GM19035 (cell line): ENCODE data around the gene DAPP1.
"Not testable (repeated sequence)": the region's sequence is repeated elsewhere in the genome, so short reads cannot be mapped to it uniquely, and the experiment has no call there.

Experiments
- ATAC-seq: cut with Tn5 transposase; IDR thresholded peaks from one replicate; pipeline ENCODE4 v1.9.1; 2021; ENCODE audit not compliant: unreplicated experiment

Gene DAPP1, protein sequence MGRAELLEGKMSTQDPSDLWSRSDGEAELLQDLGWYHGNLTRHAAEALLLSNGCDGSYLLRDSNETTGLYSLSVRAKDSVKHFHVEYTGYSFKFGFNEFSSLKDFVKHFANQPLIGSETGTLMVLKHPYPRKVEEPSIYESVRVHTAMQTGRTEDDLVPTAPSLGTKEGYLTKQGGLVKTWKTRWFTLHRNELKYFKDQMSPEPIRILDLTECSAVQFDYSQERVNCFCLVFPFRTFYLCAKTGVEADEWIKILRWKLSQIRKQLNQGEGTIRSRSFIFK

DNA sequence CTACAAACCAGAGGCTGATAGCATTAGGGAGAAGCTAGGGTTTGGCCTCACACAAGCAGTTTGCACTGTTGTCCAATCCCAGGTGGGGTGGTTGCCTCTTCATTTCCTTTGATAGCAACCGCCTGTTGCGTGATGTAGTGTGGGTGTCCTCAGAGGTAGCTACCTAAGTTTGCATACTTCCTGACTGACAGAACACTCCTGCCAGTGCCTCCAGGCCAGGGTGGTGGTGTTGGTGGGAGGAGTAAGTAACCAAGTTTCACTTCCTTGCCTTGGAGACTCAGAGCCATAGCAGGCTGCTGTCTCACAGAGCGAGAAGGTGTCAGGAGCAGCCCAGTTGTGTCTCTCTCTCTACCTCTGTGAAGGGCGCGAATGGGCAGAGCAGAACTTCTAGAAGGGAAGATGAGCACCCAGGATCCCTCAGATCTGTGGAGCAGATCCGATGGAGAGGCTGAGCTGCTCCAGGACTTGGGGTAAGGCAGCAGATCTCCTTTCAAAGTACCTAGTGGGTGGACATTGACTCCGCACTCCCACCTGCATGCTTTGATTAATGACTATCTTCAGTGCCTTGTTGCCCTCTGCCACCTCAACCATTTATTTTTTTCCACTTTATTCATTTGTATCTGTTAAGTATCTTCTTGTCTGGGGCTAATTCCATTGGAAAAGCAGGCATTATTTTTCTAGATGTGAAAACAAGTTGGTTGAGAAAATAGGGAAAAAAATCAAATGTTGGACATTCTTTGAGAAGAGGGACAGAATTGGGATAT lies at the start of gene DAPP1:
Gene DAPP1, plus strand, starts transcription at position 283 of the 764 bp plus-strand sequence. Its CDS starts 87 bp downstream, at position 370.
- ATAC-seq, result peak; percentile 95

DNA sequence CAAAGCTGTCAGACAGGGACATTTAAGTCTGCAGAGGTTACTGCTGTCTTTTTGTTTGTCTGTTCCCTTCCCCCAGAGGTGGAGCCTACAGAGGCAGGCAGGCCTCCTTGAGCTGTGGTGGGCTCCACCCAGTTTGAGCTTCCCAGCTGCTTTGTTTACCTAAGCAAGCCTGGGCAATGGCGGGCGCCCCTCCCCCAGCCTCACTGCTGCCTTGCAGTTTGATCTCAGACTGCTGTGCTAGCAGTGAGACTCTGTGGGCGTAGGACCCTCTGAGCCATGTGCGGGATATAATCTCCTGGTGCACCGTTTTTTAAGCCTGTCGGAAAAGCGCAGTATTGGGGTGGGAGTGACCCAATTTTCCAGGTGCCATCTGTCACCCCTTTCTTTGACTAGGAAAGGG lies 45.8 kb upstream of the DAPP1 start:
- ATAC-seq, result not testable (repeated sequence)

DNA sequence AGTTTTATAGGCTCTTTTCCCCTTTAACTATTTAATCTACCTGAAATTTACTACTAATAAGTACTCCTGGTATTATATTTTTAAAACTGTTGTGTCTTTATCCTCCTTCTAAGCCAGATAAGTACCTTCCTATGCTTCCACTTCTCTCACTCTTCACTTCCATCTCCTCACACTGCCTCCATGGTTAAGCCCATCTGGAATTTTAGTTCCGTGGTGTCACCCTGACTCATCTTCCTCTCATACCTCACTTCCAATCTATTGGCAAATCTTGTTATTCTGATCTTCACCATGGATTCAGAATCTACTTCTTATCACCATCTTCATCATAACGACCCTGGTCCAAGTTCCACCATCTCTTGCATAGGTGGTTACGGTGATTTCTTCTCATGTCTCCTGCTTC lies 32.7 kb upstream of the DAPP1 start:
- no peak for ATAC-seq

DNA sequence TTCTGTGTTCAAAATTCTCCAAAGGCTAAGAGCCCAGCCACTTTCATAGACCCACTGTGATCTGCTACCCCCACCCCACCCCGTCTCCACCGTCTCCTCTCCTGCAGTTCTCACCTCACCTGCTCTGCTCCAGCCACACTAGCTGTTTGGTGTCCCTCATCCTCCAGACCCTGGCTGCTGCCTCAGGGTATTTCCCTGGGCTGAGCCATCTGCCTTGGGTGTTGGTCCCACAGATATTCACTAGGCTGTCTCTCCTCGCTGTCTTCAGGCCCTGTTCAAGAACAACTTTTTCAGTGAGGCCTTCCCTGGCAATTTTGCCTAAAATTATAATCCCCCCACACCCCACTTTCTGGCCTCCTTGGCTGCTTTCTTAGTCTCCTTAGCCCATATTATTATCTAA lies 31.8 kb upstream of the DAPP1 start:
- no peak for ATAC-seq

DNA sequence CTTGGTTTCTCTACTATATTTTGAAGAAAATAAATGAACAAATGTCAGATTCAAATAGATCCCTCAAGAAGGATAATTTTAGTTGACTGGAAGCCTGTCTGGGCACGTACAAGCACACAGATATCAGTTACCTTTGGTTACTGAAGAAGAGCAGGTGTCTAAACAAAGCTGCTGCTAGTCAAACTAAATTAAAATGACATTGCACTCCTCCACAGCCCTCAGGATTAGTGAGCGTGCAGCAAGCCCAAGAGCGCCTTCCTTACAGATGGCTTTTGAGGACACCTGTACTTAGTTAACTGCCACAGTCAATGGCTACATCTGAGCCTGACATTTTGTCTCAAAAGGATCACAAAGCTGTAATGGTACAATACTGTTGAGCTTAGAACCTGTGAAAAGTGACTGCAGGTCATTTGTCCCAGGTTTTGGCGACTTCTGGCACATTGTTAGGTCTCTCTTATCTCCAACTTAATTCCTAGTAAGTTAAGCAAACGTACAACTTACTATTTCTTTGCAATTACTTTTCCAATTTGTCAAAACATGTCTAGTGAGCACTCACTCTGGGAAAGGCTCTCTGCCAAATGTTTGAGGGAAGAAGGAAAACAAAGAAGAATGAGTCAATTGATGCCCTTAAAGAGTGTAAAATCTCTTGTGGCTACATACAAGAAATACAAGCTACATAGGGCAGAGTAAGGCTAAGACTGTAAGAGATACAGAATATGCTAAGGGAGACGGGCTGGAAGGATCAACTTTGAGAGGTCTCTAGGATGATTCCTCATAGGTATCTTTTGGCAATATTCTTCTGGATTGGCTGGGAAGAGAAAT lies 25.6 kb upstream of the DAPP1 start:
- no peak for ATAC-seq

DNA sequence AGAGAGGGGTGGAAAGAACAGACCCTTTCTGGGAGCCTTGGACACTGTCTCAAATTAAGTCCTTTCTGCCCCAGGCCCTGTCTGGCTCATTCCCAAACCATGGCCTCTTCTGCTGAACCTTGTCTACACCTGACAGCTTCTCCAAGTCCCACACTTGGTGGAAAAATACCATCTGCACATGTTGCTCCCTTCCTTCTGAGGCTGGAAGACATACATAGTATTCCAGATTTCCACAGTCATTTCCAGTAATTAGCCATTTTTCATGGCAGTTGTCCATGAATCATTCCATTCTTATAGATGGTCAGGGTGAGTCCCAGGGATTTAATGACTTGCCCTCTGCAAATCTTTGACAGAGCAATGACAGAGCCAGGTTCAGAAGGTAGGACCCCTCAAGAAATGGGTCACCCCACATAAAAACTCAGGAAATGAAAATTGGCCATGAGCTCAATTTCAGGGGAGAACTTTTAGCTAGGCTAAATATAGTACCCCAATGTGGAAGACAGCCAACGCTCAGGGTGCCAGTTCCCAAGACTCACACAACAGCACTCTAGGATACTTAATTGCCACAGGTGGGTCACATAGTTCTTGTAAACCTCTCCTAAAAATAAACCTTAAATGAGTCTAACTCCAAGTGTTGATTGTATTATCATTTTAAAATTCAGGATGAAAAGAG lies 16.2 kb upstream of the DAPP1 start:
- ATAC-seq, result no peak

DNA sequence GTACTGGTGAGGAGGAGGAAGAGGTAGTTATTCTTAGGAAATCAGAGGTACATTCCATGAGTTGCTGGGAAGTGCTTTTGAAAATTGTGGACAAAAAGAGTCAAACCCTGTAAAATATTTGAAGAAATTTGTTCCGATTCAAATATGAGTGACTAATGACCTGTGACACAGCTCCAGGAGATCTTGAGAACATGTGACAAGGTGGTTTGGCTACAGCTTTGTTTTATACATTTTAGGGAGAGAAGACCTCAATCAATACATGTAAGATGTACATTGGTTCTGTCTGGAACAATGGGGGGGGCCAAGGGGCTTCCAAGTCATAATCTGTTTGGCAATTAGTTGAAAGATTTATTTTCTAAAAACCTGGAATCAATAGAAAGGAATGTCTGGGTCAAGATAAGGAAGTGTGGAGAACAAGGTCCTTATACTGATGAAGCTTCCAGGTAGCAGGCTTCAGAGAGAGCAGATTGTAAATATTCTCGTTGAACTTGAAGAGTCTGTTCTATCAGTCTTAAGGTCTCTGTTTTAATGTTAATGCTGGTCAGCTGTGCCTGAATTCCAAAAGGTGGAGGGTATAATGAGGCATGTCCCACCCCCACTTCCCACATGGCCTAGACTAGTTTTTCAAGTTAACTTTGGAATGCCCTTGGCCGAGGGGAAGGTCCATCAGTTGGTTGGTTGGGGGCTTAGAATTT lies 15.5 kb upstream of the DAPP1 start:
- ATAC-seq, result no peak

DNA sequence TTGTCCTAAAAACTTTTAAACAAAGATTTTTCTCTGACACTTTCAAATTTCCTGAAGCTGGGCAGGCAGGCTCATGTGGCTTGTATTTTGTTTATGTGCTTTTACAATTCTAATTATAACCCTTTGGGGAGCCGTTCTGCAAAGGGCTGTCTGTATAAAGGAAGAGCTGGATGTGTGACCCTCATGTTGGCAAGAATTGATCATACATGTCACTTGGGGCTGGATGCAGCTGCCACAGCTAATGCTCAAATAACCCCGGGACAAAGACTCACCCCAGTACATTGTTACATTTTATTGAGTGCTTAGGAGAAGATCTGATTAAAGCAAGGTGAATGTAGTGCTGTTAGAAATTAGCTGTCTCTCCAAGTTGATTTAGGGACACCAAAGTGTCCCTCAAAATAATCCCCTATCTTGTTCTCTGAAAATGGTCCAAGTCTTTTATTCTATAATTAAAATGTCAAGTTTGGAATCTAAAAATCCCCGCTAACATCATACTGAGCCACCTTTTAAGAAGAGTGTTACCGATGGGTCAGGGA lies 13.0 kb upstream of the DAPP1 start:
- no peak for ATAC-seq

DNA sequence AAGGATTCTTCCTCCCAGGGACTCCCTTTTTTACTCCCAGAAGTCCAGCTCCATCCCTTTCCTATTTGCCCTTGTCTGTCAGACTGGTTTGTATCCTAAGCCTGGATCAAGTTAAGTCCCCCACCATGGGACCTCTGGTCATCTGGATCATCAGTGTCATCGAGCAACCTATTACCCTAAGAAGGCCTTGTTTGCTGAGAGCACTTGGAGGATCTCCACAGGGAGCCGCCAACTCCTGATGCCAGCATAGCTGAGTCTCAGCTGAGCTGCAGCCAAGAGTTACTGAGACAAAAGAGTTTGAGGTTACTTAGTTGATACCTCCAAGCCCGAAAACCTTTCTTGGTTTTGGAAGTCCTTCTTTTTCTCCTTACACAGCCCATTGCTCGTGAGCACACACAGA lies 10.1 kb upstream of the DAPP1 start:
- no peak for ATAC-seq

DNA sequence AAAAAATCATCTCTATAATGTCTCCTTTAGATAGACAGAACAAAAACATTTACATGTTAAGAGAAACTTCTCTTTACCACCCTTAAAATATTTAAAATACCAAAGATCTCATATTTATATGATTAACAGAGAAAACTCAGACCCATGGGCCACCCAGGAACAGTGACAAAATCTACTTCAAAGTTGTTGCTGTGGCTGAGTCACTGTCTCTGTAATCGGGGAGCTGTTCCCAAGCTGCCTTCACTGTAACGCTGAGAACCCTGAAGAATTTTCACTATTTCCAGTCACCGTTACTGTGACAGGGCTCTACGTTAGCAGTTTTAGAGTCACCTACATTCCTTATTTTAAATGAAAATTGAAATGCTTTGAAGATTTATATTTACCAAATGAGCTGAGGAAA lies 9.0 kb upstream of the DAPP1 start:
- ATAC-seq, result no peak

DNA sequence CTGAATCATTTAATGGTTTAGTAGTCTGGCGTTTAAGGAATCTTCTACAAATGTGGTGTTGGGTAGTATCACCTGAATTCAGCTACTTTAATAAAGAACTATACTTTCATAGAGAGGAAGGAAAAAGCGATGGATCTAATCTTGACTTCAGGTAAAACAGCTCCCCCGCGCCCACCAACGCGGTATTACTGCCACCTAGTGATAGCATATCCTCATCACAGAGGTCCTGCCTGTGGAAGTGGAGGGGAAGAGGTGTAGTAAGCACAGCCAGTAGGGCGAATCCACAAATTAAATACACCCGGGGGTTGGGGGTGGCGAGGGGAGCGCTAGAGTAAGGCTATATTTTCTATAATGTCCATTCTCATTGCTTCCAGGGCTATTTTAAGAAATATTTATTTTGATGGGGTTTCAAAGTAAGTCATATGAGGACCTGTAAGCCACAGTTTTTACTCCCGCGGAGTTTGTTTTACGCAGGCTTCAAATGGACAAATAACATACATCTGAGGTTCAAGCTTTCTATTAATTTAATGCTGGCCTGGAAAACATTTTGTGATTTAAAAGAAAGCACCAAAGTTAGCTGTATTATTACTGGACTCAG lies 8.3 kb upstream of the DAPP1 start:
- ATAC-seq, result peak; percentile 87

DNA sequence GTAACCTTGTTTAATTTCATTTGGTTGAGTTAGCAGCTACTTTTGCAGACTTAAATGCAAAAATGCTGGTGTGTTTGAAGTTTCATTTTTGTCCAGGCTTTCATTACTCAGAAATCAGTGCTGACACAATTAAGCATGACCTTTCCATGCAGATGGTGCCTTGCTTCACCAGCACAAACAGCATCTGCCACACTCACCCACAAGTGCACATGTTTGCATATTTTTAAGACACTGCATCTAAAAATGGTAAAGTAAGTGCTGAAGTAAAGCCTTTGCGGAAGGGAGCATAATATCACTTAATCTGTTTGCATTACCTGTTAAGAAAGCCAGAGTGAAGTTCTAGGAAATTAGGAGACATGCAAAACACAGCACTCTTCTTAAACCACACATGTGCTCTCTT lies 7.3 kb upstream of the DAPP1 start:
- ATAC-seq, result no peak

DNA sequence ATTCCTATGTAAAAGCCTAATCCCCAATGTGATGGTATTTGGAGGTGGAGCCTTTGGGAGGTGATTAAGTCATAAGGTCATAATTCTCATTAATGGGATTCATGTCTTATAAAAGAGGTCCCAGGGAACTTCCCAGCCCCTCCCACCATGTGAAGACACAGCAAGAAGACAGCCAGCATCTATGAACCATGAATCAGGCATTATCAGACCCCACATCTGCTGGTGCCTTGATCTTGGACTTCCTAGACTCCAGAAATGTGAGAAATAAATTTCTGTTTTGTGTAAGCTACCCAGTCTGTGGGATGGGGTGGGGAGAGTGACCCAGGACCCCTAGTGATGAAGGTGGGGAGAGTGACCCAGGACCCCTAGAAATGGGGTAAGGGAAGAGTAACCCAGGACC lies 6.1 kb upstream of the DAPP1 start:
- no peak for ATAC-seq

DNA sequence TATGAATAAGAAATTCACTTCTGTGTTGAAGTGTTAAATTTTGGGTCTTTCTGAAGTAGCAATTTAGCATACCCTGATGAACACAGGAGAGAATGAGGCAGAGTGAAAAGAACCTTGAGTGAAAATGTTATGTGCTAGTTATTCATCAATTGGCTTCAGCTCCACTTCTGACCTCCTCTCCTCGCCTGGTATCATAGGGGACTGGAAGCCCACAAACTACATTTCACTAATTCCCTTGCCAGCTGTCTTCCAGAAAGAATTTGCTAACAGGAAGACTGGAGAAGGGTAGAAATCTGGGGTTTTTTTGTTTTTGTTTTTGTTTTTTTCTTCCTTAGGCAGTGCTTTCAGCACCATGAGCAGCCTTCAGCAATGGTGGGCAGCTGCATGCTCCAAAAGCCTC lies 5.5 kb upstream of the DAPP1 start:
- no peak for ATAC-seq

DNA sequence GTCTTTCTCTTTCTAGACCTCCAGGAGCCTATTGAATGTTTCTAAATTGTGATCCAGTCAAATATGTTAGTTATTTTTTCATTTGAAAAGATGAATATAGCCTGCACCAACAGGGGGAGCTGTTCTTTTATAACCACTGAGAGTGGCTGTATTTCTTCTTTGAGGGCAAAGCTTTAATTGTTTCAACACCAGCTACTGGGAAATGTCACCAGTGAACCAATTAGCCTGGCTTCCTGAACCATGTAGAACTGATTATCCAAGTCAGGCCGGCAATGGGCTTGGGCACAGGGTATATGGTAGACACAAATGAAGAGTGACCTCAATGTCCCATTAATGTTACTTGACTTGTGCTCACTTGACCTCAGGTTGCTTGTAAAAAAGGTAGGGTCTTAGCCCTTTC lies 4.8 kb upstream of the DAPP1 start:
- no peak for ATAC-seq

DNA sequence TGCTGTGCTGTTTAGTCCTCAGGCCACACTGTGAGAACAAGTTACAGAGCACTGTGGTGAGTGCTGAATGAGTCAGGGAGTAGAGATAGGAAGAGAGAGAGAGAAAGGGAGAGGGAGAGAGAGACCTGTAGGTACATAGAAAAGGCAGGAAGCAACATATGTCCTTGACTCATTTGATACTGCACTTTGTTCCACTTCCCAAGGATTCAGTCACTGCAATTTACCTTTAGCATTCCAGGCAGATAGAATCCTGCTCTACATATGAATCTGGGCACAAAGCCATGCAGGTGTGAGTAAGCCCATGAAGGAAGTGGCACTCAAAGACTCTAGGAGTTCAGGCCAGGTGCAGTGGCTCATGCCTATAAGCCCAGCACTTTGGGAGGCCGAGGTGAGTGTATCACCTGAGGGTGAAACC lies 1.0 kb upstream of the DAPP1 start:
- ATAC-seq, result no peak

DNA sequence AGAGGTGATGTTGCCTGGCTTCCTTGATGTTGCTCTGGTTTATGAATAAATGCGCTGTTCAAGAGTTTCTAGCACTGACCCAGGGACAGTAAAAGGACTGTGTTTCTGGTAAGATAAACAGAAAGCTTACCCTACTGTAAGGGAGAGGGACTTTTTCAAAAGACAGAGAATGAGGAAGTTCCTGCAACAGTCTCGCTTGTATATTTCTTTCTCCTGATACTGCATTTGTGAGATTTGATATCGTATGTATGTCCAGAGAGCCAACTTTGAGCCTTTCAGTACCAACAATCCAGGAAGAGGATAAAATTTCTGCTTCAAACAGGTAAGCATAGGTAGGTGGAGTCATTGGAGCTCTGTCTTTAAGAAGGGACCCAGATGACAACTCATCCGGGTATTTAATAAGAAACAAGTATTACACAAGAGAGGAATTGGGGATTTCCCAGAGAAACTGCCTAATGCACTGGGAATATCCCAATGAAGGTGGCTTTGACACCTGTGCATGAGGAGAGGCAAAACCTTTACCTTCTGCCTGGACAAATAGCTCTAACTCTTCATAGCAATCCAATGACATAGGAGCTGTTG lies 773 bp downstream of the DAPP1 start:
- peak; percentile 23 for ATAC-seq

DNA sequence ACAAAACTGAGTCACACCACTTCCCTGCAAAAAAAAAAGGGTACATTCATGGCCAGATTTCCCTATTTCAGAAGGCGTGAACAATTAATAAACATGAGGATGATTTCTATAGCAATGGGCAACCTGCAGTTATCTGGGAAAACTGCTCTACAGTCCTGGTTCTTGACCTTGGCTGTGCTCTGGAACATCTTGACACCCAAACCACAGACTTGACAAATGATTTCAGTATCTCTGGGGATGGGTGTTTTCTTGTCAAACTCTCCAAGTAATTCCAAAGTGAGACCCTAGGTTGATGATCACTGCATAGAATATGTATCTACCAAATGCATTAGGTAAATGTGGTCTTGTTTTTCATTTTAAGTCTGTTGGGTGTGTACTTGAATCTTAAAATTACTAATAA lies 2.0 kb downstream of the DAPP1 start:
- ATAC-seq, result no peak

DNA sequence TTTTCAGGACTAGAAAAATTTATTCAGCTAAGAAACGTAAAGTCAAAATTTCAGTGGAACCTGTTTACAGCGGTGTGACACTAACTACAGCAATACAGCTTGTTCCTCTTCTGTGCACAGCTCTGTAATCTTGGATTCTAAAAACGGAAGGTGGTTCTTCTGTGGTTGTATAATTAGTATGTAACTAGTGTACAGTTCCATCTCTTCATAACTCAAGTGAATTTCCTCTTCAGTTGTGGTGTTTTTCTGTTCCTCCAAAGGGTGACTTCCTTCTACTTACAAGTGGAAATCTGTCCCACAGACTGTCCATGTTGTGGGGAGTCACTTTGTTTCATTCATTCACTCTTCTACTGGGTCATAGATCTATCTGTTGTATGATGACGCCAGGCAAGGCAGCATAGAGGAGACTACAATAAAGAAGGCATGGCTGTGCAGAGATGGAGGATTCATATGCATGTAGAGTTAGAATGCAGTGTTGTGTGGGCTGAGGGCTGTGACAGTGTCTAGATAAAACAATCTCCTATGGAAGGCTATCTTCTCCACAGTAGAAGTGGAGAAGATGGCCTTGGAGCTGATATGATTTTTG lies 5.4 kb downstream of the DAPP1 start:
- peak; percentile 82 for ATAC-seq
